Endodermal cell (in vitro differentiated cells): ENCODE data around the gene NCBP2. TPM values are rescaled to one million over a fixed set of nuclear protein-coding genes. Genes with fewer than 3 reads are reported as not detected.

Experiments
- DNase-seq: peaks from one replicate; pipeline ENCODE4 v3.0.0-alpha.2; 2017
- H3K27ac ChIP-seq: 2 replicates; pipeline ENCODE4 v1.5.1; 2013; ENCODE audit warnings: mild to moderate bottlenecking, low read depth, low read length, moderate library complexity
- H3K27me3 ChIP-seq: 2 replicates; pipeline ENCODE4 v1.6.1; 2013; ENCODE audit warnings: mild to moderate bottlenecking, low read length, moderate library complexity; ENCODE audit not compliant: insufficient read depth, control insufficient read depth, poor library complexity, severe bottlenecking
- H3K36me3 ChIP-seq: 2 replicates; pipeline ENCODE4 v1.7.0; 2013; ENCODE audit warnings: mild to moderate bottlenecking, low read length, moderate library complexity; ENCODE audit not compliant: control insufficient read depth, insufficient read depth
- H3K4me1 ChIP-seq: one replicate; pipeline ENCODE4 v1.7.0; 2013; ENCODE audit warnings: low read length; ENCODE audit not compliant: control insufficient read depth, insufficient read depth
- H3K4me3 ChIP-seq: 2 replicates; pipeline ENCODE4 v1.5.1; 2013; ENCODE audit warnings: mild to moderate bottlenecking, low read length, moderate library complexity
- H3K9ac ChIP-seq: 2 replicates; pipeline ENCODE4 v1.6.1; 2013; ENCODE audit warnings: mild to moderate bottlenecking, low read length, moderate library complexity; ENCODE audit not compliant: poor library complexity, severe bottlenecking; ENCODE audit errors: extremely low read depth
- H3K9me3 ChIP-seq: 2 replicates; pipeline ENCODE4 v1.6.1; 2013; ENCODE audit warnings: mild to moderate bottlenecking, low read length, moderate library complexity; ENCODE audit not compliant: control insufficient read depth
- H3K27ac Mint-ChIP-seq: 2 replicates; pipeline ENCODE4 v1.8.0; 2020; ENCODE audit warnings: mixed read lengths
- H3K27me3 Mint-ChIP-seq: 2 replicates; pipeline ENCODE4 v1.8.0; 2021; ENCODE audit warnings: mild to moderate bottlenecking, mixed read lengths; ENCODE audit not compliant: insufficient read depth
- H3K36me3 Mint-ChIP-seq: 2 replicates; pipeline ENCODE4 v1.8.0; 2020; ENCODE audit warnings: low read depth, mixed read lengths
- H3K4me1 Mint-ChIP-seq: 2 replicates; pipeline ENCODE4 v1.8.0; 2020; ENCODE audit warnings: mixed read lengths
- H3K4me3 Mint-ChIP-seq: 2 replicates; pipeline ENCODE4 v1.8.0; 2020; ENCODE audit warnings: mild to moderate bottlenecking, moderate library complexity, mixed read lengths
- H3K9me3 Mint-ChIP-seq: 2 replicates; pipeline ENCODE4 v1.8.0; 2020; ENCODE audit warnings: mild to moderate bottlenecking, mixed read lengths
- CTCF ChIP-seq: fragments of 200-600 bp; sonication (generic); conservative IDR thresholded peaks from 2 replicates; pipeline ENCODE4 v1.5.0; 2021; ENCODE audit warnings: antibody characterized with exemption, mild to moderate bottlenecking
- WGBS, 2 experiments: methylation state at CpG; one replicate each; pipeline versions ENCODE4 v1.1.5 to v1.1.7; 2013; ENCODE audit warnings: missing lambda C conversion rate in 2 of 2, mixed read lengths in 1 of 2; ENCODE audit not compliant: insufficient coverage in 1 of 2, insufficient read length in 1 of 2; 5-methylcytosine and 5-hydroxymethylcytosine counted together
- total RNA-seq, 2 donors: library from RNA; stranded (reverse); fragmentation: NEBNext Ultra II Directional in 1 of 2; extraction: Animal tissue kit (Norgen Biotek cat#: 25700) in 1 of 2; gene quantifications; 2 replicates in 1 of 2; 3 replicates in 1 of 2; pipeline ENCODE4 v1.2.1, GENCODE V29; 2021

NCBP2 gene
- total RNA-seq, 2 donors from 2014 or later: 74.9 to 97.3 TPM

GRCh38 chr3:196902296-196902695 is 40.0 kb downstream of the NCBP2 start:
- Mint-ChIP-seq H3K27ac (no peak overlapping the region), H3K27me3 (no peaks in the 10 kb centered on the region), H3K4me1 (no peaks in the 10 kb centered on the region), H3K9me3 (no peaks in the 10 kb centered on the region), H3K36me3 (peaks cover 65% of the 10 kb centered on the region), H3K4me3 (no peak overlapping the region)
- Histone ChIP-seq H3K27me3 (no peaks in the 10 kb centered on the region), H3K4me3 (no peak overlapping the region), H3K4me1 (no peaks in the 10 kb centered on the region), H3K27ac (no peak overlapping the region), H3K9me3 (peaks cover 14% of the 10 kb centered on the region), H3K36me3 (peaks cover 79% of the 10 kb centered on the region), H3K9ac (peak overlapping the region; percentile 24)
- no peak for DNase-seq
- no peak for TF ChIP-seq CTCF
- 52 to 90% methylated on average over 1 of the region's 1 CpG for WGBS, 2 experiments

- Histone ChIP-seq H3K27ac (no peak overlapping the region), H3K9me3 (peaks cover 14% of the 10 kb centered on the region), H3K27me3 (no peaks in the 10 kb centered on the region), H3K4me3 (no peak overlapping the region), H3K9ac (no peak overlapping the region), H3K4me1 (no peaks in the 10 kb centered on the region), H3K36me3 (peaks cover 73% of the 10 kb centered on the region)
- Mint-ChIP-seq H3K36me3 (peaks cover 61% of the 10 kb centered on the region), H3K9me3 (no peaks in the 10 kb centered on the region), H3K27ac (no peak overlapping the region), H3K4me3 (no peak overlapping the region), H3K4me1 (no peaks in the 10 kb centered on the region), H3K27me3 (no peaks in the 10 kb centered on the region)
- DNase-seq: no peak
- TF ChIP-seq CTCF: no peak
- WGBS, 2 experiments: 95% methylated on average over 1 of the region's 1 CpG; no CpG with 5 or more reads in 1 of the 2 experiments
These were observed 40.6 kb downstream of the NCBP2 start for GRCh38 chr3:196901768-196902167.

GRCh38 chr3:196896229-196896628 is 46.1 kb downstream of the NCBP2 start:
- Mint-ChIP-seq H3K4me3 (no peak overlapping the region), H3K36me3 (peaks cover 38% of the 10 kb centered on the region)
- 94 to 96% methylated on average over 6 of the region's 6 CpGs for WGBS, 2 experiments

More at GRCh38 chr3:196896229-196896628, 46.1 kb downstream of the NCBP2 start:
- no peak for DNase-seq
- H3K9me3 Mint-ChIP-seq: no peaks in the 10 kb centered on the region
- H3K27me3 Mint-ChIP-seq: no peaks in the 10 kb centered on the region
- no peak overlapping the region for H3K27ac ChIP-seq
- H3K36me3 ChIP-seq: peaks cover 37% of the 10 kb centered on the region
- no peaks in the 10 kb centered on the region for H3K4me1 Mint-ChIP-seq
- peaks cover 8% of the 10 kb centered on the region for H3K9me3 ChIP-seq
- peak overlapping the region; percentile 65 for H3K27ac Mint-ChIP-seq
- H3K27me3 ChIP-seq: no peaks in the 10 kb centered on the region
- TF ChIP-seq CTCF: no peak
- H3K4me1 ChIP-seq: no peaks in the 10 kb centered on the region
- H3K9ac ChIP-seq: no peak overlapping the region
- H3K4me3 ChIP-seq: no peak overlapping the region
